Hepatocyte (in vitro differentiated cells): ENCODE results near the gene RAB38.

Experiments
- CTCF ChIP-seq: fragments of 200-600 bp; sonication (generic); IDR thresholded peaks from 2 replicates; pipeline ENCODE4 v1.5.1; 2016; ENCODE audit warnings: antibody characterized with exemption, mild to moderate bottlenecking; ENCODE audit not compliant: poor library complexity
- EZH2 ChIP-seq: fragments of 200-600 bp; sonication (generic); IDR thresholded peaks from 2 replicates; pipeline ENCODE4 v1.6.1; 2016; ENCODE audit warnings: antibody characterized with exemption, mild to moderate bottlenecking, borderline replicate concordance
- EZH2phosphoT487 ChIP-seq: fragments of 200-600 bp; sonication (generic); IDR thresholded peaks from one replicate; pipeline ENCODE4 v1.6.1; 2018; ENCODE audit warnings: antibody characterized with exemption, mild to moderate bottlenecking, low read depth, moderate library complexity; ENCODE audit not compliant: unreplicated experiment, severe bottlenecking

GRCh38 chr11:88188932-88189253 is 13.7 kb upstream of the RAB38 start:
- no peak for TF ChIP-seq CTCF
- no peak for TF ChIP-seq EZH2phosphoT487
- TF ChIP-seq EZH2 = no peak
